Hippocampal formation (tissue), 2 donors: ENCODE results near the gene SLC16A10.
"Not testable (repeated sequence)": the region's sequence is repeated elsewhere in the genome, so short reads cannot be mapped to it uniquely, and the experiment has no call there.

ENCODE experiments used
- DNase-seq, 2 donors: peaks; one replicate each; lab custom pipeline; 2025; lab: John Stamatoyannopoulos, UW

The SLC16A10 gene, protein sequence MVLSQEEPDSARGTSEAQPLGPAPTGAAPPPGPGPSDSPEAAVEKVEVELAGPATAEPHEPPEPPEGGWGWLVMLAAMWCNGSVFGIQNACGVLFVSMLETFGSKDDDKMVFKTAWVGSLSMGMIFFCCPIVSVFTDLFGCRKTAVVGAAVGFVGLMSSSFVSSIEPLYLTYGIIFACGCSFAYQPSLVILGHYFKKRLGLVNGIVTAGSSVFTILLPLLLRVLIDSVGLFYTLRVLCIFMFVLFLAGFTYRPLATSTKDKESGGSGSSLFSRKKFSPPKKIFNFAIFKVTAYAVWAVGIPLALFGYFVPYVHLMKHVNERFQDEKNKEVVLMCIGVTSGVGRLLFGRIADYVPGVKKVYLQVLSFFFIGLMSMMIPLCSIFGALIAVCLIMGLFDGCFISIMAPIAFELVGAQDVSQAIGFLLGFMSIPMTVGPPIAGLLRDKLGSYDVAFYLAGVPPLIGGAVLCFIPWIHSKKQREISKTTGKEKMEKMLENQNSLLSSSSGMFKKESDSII

DNA sequence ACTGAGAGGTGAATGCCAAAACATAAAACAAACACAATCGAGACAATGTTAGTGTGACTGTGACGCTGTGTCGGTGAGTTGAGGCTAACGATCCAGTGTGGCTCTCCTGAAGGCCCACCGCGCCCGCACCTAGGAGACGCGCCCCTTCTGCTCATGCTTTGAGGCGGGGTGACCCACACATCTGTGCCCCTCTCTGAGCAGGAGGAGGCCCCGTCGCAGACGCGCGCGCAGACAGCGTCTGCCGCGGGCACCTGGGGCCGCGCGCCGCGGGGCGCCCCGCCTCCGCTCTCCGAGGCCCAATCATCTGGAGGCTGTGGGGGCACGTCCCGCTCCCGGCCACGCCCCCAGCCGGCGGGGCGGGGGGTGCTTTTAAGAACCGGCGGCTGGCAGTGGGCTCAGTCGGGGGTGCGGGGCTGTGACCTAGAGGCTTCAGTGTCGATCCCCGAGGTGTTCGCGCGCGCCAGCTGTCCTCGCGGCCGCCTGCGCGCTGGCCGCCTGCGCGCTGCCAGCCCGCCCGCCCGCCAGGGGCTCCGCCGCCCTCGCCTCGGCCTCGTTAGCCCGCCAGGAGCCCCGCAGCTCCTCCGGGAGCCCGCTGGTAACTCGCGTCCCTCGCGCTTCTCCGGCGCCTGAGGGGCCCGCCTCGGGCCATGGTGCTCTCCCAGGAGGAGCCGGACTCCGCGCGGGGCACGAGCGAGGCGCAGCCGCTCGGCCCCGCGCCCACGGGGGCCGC, at the start of gene SLC16A10:
TSS of gene SLC16A10 (plus strand) at position 398 of the 730 bp plus-strand sequence. CDS start at position 648, 250 bp downstream.
- peak in 1 of 2 donors; percentile 35 for DNase-seq

DNA sequence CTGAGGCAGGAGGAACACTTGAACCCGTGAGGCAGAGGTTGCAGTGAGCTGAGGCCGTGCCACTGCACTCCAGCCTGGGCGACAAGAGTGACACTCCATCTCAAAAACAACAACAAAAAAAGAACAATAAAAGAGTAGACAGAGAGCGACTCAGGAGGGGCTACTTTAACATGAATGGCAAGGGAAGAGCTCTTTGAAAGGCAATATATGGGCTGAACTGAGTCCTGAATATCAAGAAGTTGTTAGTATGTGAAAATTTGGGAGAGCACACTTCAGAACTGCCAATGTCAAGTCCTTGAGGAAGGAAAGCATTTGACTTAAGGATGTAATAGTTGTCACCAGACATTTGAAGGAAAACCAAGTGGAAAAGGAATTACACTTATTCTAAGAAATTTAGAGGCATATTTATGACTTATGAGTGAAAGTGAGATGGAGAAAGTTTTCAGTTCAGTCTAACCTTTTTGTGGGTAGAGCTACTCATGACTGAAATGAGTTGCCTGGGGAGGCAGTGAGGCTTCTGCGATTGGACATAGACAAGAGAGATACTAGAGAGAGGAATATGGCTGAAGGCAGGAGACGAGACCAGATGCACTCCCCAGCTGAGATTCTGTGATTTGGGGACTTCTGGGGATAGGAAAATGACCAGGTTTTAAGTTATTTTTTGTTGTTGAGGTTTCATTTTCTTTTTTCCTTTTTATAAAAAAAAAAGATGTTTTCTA, 48.6 kb upstream of the SLC16A10 start:
- DNase-seq = no peak

DNA sequence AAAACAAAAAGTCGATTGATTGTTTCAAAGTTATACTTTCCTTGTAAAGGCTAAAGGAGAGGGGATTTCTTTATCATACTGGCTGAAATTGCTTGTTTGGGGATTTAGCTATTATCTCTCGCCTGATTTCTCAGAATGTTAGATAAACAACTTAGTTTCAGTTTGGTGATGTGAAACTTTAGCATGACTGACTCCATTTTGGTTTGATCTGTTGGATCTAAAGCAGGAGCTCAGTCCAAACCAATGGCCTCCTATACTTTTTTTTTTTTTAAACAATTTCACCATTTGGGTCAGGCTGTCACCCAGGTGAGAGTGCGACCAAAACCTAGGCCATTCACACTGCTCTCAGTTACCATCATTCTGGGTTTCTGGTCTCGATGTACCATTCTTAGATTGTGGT, 45.4 kb upstream of the SLC16A10 start:
- no peak for DNase-seq

DNA sequence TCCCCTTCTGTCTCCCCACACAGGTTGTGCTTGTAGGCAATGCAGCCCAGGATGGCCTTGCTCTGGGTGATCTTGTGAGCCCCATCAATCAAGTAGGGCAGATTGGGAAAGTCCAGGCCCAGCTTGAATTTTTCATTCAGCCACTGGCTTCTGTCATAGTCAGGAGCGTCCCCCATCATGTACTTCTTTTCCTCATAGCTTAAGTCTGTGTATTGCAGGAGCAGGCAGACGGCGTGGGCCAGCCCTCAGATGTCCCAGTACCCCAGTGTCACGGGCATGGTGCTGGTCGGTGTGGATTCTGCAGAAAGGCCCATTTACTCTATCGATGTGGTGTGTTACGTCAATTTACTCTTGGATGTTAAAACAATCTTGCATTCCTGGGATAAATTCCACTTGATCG, 40.1 kb upstream of the SLC16A10 start:
- no peak for DNase-seq

DNA sequence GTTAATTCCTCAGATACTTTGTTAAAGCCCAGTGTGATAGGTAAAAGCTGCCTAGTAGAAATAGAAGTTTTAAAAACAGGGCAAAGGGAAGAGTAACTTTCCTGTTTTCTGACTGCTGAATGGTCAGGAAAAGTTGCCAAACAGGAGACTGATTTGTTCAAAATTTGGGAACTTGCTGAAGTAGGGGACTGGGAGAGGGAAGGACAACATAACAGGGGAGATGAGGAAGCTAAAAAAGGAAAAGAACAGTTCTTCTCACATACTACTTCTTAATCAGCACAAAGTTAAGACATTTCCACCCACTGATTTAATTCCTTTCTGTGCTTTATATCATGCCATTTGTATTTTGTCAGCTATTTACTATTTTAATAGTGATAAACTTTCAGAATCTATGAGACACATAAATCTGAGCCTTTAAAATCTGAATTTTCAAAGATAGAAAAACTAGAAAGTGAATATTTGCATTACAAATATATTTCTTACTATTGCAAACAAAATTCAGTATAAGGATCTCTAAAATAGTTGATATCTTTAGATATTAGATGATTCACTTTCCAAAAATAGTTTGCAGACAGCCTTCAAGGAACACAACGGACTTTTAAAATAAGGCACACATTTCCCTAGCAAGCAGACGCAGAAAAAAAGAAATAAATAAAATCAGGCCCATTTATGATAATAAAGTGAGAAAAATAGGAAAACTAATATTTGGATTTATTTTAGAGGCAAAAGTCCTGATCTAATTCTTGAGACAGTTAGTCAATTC, 36.9 kb upstream of the SLC16A10 start:
- DNase-seq = no peak

DNA sequence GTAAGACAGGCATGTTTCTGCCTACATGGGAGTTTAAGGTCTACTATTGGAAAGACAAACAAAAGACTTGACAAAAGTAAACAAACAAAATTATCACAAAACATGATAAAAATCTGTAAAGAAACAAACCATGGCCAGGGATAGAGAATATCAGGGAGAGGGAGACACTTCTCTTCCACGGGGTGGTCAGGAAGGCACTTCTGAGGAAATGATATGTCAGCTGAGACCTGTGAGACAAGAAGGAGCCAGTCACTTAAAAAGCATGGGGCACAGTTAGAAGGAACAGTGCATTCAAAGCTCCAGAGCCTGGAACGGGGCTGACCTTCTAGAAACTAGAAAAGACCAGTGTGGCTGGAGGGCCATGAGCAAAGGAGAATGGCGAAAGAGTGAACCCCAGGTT, 35.1 kb upstream of the SLC16A10 start:
- DNase-seq = no peak

DNA sequence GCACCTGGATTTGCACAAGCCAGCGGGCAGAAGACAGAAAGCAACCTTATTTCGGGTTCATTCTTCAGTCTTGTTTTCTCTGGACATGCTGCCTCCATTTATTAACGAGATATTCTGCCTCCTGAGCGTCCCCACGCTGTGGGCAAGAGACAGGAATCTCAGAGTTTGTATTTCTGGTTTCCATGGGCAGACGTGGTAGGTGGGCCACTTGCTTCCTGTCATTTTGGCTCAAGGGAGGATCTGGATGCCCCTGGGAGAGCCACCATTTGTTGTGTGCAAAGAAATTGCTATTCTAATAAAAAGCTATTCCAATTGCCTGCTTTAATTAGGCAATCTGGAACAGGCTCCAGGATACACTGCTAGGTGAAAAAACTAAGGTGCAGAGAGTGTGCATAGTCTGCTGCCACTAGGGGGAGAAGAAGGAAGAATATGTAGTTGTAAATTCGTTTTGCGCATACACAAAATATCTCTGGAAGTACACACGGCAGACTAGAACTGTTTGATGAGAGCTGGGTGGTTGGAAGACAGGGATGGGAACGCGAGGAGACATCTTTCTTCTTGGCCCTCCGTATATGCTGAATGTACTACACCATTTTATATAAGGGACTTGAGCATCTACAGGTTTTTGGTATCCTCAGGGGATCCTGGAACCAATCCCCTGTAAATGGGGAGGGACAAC, 30.1 kb upstream of the SLC16A10 start:
- no peak for DNase-seq

DNA sequence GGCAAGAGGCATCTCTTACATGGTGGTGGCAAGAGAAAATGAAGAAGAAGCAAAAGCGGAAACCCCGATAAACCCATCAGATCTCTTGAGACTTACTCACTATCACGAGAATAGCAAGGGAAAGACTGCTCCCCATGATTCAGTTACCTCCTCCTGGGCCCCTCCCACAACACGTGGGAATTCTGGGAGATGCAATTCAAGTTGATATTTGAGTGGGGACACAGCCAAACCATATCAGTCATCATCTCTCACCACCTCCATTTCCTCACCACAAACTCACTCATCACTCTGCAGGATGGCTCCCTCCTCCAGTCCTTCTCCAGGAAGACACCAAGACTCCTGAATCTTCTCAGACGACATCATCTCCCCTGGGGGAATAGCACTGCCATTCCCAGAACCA, 25.8 kb upstream of the SLC16A10 start:
- no peak for DNase-seq

DNA sequence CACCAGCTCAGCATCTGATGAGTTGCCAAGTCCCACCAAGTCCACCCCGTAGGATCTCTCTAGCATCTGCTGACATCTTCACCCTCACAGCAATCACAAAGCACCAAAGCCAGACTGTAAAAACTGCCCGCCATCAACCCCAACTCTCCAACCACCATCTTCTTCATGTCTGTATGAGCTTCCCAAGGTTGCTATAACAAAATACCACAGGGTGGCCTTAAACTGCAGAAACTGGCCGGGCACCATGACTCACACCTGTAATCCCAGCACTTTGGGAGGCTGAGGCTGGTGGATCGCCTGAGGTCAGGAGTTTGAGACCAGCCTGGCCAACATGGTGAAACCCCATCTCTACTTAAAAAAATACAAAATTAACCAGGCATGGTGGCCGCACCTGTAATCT, 25.3 kb upstream of the SLC16A10 start:
- DNase-seq = not testable (repeated sequence)

DNA sequence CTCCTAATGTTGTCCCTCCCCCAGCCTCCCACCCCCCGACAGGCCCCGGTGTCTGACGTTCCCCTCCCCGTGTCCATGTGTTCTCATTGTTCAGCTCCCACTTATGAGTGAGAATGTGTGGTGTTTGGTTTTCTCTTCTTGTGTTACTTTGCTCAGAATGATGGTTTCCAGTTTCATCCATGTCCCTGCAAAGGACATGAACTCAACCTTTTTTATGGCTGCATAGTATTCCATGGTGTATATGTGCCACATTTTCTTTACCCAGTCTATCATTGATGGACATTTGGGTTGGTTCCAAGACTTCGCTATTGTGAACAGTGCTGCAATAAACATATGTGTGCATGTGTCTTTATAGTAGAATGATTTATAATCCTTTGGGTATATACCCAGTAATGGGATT, 24.4 kb upstream of the SLC16A10 start:
- not testable (repeated sequence) for DNase-seq

DNA sequence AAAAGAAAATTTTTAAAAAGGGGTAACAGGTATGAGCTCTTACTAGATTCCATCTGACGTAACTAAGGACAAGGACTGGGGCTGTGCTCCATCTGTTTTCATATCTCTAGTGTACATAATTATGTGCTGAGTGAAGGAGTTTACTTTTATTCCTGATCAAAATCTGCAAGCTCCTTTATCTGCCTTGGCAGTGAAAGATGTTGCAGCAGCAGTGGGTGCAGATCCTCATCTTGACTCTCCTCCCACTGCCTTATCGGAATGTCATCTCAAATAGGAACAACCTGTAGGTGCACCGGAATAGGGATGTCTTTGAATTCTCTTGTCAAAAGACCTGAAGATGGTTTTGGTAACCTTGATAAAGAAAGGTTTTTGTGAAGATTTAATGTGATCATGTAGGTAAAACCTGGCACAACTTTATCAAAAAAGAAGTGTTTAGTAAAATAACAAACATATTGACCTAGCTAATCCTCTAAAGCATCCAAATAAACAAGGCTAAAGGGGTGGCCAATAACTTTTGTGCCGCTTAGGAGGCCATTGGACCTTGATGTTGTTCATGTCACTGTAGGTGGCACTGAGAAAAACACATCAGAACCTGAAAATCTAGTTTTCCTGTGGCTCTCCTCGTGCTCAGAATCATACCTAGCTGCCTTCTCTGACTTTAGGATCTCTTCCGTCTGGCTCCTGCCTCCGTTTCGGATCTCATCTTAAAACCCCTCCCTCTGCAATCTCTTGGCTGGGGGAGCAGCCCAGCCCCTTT, 19.0 kb upstream of the SLC16A10 start:
- no peak for DNase-seq

DNA sequence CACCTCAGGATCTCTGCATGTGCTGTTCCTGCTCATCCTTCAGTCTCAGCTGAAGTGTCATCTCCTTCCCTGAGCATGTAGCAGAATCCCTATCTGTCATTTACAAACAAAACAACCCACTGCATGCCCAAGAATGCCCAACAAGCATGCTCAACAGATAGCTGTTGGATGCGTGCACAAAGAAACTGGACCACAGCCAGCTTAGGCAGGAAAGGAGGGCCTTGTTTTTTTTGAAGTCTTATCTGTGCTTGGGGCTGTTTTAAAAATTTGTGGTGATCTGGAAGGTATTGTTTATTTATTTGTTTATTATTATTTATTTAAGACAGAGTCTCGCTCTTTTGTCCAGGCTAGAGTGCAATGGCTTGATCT, 18.5 kb upstream of the SLC16A10 start:
- DNase-seq = no peak

DNA sequence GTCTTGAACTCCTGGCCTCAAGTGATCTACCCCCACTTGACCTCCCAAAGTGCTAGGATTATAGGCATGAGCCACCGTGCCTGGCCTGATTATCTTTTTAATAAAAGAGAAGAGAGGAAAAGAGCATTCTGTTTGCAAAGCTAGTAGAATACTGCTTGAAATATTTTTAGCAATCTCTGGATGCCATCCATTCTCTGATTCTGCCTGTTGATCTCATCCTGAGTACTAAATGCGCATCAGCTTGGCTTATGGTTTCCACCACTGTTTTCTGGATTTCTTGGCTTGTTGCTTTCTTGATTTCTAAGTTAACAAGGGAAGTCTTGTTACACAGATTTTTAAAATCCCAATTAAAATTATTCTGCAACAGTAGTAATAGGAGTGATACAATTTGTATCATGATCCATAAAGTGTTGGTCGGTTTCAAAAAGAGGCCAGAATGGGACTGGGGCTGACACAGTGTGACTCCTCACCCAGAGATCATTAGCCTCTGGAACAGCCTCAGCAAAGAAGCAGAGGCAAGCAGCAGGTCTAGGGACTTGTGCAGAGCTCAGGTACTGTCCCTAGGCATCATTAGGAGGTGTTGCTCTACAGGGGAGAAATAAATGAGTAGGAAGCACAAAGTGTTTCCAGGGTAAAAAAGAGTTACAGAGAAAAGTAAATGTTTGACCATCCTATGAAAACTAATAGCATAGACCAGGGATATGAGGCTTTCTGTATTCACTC, 17.8 kb upstream of the SLC16A10 start:
- DNase-seq = no peak

DNA sequence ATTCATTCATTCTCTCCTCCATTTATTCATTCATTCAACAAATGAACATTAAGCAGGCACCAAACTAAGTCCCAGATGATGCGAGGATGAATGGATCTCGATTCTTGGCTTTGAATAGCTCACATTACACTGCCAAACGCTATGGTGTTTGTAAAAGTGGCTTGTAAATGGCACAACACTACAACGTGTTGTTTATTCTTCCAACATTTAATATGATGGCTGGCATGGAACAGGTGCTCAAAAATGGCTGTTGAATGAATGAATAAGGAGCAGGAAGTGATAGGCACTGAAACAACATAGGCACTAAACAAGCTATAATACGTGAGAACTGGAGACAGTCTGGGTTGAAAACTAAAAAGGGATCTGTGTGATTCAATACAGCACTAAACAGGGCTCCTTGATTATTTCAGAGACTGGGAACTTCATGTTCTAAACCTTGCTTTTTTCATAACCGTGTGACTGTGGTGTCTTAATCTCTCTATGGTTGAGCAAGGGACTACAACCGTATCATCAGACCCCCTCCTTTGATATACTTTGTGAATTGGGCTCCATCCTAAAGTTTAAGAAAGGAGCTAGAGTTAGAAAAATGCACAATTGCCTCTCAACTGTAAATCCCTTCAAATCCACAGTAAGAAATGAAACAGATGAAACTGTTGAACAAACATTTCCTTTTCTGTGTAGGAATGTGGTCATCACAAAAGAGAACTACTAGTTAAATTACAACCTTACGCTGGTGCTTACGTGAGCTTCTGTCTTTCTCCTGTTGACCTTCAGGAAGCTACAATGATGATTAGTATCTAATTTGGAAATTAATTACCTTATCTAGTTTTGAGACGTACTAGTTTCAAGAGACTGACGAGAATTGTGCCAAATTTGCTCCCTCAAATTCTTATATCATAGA, 16.9 kb upstream of the SLC16A10 start:
- no peak for DNase-seq

DNA sequence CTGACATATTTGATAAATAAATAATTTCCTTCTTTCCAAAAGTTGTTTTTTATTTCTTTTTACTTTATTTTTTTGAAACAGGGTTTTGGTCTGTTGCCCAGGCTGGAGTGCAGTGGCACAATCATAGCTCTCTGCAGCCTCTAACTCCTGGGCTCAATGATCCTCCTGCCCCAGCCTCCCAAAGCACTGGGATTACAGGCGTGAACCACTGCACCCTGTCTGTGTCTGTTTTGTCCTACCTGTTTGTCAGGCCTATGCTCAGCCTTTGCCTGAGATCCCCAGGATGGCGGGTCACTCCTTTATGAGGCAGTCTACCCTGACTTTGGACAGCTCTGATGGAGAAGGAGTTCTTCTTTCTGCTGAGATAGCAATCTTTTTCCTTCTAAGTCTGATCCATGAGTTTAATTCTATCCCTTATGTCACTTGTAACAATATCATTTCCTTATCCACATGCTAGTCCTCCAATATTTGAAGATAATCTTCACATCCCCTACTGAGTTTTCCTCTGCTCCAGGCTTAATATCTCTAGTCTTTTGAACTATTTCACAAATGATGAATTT, 14.4 kb upstream of the SLC16A10 start:
- DNase-seq = no peak

DNA sequence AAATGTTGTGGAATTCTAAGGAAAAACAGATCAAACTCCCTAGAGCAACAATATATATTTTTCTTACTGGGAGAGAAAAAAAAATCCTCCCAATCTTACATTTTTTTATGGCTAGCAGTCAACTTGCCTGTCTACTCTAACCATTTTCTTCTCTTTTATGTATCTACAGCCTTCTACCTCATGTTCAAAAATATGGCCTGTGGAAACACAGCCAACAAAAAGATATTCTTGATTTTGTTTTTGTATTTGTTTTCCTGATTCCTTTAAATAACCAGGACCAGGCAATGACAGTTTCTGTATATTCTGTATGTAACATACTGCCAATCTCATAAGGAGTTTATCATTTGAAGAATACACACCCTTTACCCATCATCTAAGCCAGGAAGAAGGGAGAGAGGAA, 13.0 kb upstream of the SLC16A10 start:
- no peak for DNase-seq

DNA sequence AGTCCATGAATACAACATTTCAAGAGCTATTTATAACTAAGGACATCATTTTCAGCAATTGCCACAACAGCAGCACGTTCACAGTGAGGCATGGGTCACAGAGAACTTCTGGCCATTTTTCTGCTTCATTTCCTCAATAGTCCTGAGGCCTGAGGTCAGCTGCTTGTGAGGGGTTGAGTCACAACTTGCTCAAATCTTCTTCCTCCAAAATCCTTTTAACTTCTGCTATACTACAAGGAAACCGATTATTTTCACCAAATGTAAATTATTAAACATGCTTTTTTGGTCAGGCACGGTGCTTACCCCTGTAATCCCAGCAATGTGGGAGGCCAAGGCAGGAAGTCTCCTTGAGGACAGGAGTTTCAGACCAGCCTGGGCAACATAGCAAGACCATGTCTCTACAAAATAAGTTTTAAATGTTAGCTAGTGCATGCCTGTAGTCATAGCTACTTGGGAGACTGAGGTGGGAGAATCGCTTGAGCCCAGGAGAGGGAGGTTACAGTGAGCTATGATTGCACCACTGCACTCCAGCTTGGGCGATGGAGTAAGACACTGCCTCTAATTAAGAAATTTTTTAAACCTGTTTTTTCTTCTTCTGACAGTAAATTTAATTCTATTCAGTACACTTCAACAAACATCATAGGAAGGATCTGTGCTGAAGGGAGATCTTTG, 11.1 kb upstream of the SLC16A10 start:
- DNase-seq = no peak

DNA sequence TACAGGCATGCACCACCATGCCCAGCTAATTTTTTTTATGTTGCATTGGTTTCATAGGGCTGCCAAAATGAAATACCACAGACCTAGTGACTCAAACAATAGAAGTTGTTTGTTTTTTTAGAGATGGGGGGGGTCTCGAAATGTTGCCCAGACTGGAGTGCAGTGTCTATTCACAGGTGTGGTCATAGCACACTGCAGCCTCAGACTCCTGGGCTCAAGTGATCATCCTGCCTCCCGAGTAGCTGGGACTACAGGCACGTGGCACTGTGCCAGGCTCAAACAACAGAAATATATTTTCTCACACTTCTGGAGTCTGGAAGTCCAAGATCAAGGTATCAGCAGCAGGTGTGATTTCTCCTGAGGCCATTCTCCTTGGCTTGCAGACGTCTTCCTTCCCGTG, 6.6 kb upstream of the SLC16A10 start:
- DNase-seq = no peak
